Panc1 (cell line): ENCODE results near the gene SDR9C7.
"Not testable (repeated sequence)": the region's sequence is repeated elsewhere in the genome, so short reads cannot be mapped to it uniquely, and the experiment has no call there.

Experiments used
- POLR2AphosphoS5 ChIP-seq: IDR thresholded peaks from 2 replicates; pipeline ENCODE4 v1.6.1; 2012; ENCODE audit warnings: mild to moderate bottlenecking, low read depth, low read length, moderate library complexity
- SIN3A ChIP-seq: IDR thresholded peaks from 2 replicates; pipeline ENCODE4 v1.6.1; 2012; ENCODE audit warnings: low read depth, mild to moderate bottlenecking, low read length, moderate library complexity, borderline replicate concordance; ENCODE audit not compliant: insufficient read depth
- TCF7L2 ChIP-seq: IDR thresholded peaks from 2 replicates; pipeline ENCODE4 v1.6.1; 2011; ENCODE audit warnings: mild to moderate bottlenecking, low read depth, low read length, inconsistent platforms
- TF ChIP-seq, protein P1 (sequence below): fragments of 450-650 bp; IDR thresholded peaks from 2 replicates; pipeline ENCODE4 v1.5.1; 2017; ENCODE audit warnings: mild to moderate bottlenecking
- TF ChIP-seq, protein P2 (sequence below), 2 experiments: IDR thresholded peaks; 2 replicates each; pipeline ENCODE4 v1.6.1; 2011 to 2012; ENCODE audit warnings: low read depth in 2 of 2, control low read depth in 1 of 2, low read length in 1 of 2, mild to moderate bottlenecking in 1 of 2, moderate library complexity in 1 of 2; ENCODE audit not compliant: insufficient read depth in 1 of 2

DNA sequence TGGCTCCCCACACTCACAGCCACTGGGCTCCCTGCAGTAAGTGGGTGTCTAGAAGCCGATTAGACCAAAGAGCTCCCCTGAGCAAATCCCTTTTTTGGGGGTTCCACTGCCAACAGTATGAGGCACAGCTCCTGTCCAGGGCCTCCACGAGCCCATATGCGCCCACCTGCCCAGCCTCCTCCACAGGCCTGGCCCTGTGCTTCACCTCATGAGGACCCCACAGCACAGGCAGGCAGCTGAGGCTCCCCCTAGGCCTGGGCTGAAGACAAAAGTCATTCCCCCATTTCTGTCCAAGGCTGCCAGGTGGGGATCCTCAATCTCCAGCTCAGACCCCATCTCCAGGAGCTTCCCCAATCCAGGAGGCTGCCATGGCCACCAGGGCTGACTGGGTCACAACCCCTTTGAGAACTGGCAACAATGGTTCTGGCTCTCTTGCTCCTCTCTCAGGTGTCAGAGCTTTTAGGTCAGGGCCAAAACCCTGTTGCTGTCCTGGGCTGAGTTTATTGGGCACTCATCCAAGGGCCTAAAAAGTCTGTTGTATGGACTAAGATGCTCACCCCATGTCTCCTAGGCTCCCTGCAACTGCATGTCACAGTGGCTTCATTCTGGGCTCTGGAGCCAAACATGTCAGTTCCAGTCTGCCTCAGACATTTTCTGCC, 48.5 kb upstream of the SDR9C7 start:
- TF ChIP-seq POLR2AphosphoS5, TCF7L2, SIN3A: not testable (repeated sequence)
- TF ChIP-seq, protein P1, sequence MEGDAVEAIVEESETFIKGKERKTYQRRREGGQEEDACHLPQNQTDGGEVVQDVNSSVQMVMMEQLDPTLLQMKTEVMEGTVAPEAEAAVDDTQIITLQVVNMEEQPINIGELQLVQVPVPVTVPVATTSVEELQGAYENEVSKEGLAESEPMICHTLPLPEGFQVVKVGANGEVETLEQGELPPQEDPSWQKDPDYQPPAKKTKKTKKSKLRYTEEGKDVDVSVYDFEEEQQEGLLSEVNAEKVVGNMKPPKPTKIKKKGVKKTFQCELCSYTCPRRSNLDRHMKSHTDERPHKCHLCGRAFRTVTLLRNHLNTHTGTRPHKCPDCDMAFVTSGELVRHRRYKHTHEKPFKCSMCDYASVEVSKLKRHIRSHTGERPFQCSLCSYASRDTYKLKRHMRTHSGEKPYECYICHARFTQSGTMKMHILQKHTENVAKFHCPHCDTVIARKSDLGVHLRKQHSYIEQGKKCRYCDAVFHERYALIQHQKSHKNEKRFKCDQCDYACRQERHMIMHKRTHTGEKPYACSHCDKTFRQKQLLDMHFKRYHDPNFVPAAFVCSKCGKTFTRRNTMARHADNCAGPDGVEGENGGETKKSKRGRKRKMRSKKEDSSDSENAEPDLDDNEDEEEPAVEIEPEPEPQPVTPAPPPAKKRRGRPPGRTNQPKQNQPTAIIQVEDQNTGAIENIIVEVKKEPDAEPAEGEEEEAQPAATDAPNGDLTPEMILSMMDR: not testable (repeated sequence)
- TF ChIP-seq, protein P2, sequence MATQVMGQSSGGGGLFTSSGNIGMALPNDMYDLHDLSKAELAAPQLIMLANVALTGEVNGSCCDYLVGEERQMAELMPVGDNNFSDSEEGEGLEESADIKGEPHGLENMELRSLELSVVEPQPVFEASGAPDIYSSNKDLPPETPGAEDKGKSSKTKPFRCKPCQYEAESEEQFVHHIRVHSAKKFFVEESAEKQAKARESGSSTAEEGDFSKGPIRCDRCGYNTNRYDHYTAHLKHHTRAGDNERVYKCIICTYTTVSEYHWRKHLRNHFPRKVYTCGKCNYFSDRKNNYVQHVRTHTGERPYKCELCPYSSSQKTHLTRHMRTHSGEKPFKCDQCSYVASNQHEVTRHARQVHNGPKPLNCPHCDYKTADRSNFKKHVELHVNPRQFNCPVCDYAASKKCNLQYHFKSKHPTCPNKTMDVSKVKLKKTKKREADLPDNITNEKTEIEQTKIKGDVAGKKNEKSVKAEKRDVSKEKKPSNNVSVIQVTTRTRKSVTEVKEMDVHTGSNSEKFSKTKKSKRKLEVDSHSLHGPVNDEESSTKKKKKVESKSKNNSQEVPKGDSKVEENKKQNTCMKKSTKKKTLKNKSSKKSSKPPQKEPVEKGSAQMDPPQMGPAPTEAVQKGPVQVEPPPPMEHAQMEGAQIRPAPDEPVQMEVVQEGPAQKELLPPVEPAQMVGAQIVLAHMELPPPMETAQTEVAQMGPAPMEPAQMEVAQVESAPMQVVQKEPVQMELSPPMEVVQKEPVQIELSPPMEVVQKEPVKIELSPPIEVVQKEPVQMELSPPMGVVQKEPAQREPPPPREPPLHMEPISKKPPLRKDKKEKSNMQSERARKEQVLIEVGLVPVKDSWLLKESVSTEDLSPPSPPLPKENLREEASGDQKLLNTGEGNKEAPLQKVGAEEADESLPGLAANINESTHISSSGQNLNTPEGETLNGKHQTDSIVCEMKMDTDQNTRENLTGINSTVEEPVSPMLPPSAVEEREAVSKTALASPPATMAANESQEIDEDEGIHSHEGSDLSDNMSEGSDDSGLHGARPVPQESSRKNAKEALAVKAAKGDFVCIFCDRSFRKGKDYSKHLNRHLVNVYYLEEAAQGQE (IDR thresholded peaks at IDR 0.05; ENCODE audit: insufficient read depth in 1 of 2, low read depth in 2 of 2, low read length in 1 of 2): not testable (repeated sequence)
